Limb (tissue), 2 donors: ENCODE results near the gene CDK2.
A peak's percentile ranks its signal among the peaks of the same experiment; 100 is the strongest.

ENCODE experiments used
- DNase-seq, 2 donors: peaks; one replicate each; pipeline ENCODE4 v3.0.0-alpha.2; 2016; ENCODE audit errors: extremely low spot score in 2 of 2

CDK2 gene

GRCh38 chr12:55937981-55938380 lies 28.6 kb upstream of the CDK2 start:
- DNase-seq: no peak

DNA sequence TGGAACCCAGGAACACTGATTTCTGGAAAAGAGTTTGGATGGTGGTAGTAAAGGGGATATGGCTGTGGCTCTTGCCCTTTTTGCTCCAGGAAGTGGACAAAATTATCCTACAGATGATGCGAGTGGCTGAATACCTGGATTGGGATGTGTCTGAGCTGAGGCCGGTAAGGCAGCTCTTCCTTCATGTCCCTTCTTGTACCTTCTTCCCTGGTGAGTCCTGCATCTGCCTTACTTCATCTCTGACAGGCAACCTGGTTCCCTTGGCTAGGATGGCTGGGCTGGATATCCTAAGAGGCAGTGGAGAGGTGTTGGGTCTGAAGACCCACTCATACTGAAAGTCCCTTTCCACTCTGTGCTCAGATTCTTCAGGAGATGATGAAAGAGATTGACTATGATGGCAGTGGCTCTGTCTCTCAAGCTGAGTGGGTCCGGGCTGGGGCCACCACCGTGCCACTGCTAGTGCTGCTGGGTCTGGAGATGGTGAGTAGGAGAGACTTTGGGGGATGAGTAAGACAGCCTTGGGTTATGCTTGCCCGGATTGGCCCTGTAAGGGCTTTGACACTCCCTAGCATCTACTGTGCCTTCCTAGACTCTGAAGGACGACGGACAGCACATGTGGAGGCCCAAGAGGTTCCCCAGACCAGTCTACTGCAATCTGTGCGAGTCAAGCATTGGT lies 27.7 kb upstream of the CDK2 start:
- no peak for DNase-seq

GRCh38 chr12:55940065-55940732 lies 26.4 kb upstream of the CDK2 start:
- DNase-seq: peak; percentile 87 to 89

GRCh38 chr12:55942055-55942454 lies 24.6 kb upstream of the CDK2 start:
- no peak for DNase-seq

DNA sequence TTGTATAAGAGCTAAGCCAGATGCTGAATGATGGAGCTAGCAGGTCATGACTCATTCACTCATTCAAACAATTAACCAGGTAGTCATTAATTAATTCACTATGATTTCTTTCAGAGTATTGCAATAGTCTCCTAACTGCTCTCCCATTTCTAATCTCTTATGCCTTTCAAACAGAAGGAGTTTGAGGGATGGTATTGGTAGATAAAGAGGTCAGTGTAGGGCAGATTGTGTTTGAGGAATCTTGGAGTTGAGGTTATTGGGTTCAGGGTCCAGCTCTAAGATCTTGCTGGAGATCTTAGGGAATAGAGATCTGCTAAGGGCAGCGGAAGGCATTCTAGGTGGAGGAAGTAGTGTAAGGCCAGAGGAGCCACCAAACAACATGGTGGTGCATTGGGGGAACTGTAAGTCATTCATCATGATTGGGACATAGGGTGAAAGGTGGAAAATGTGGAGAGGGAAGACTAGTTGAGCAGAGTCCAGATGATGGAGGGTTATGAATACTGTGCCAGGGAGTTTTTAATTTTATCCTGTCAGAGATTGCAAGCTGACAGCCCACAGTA lies 24.0 kb upstream of the CDK2 start:
- no peak for DNase-seq

DNA sequence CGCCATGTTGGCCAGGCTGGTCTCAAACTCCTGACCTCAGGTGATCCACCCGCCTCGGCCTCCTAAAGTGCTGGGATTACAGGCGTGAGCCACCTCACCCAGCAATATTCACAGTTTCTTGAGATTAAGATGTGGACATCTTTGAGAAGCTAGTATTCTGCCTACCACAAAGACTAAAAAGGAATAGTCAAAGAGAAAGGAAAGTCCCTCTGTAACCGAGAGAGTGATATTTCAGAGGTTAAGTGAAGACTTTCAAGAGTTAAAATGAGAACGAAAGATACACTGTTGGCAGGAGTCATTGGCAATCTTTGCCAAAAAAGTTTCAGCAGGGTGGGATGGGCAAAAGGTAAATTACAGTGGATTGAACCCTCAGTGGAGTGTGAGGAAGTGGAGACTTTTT lies 20.1 kb upstream of the CDK2 start:
- no peak for DNase-seq

GRCh38 chr12:55955344-55955743 lies 11.3 kb upstream of the CDK2 start:
- no peak for DNase-seq

DNA sequence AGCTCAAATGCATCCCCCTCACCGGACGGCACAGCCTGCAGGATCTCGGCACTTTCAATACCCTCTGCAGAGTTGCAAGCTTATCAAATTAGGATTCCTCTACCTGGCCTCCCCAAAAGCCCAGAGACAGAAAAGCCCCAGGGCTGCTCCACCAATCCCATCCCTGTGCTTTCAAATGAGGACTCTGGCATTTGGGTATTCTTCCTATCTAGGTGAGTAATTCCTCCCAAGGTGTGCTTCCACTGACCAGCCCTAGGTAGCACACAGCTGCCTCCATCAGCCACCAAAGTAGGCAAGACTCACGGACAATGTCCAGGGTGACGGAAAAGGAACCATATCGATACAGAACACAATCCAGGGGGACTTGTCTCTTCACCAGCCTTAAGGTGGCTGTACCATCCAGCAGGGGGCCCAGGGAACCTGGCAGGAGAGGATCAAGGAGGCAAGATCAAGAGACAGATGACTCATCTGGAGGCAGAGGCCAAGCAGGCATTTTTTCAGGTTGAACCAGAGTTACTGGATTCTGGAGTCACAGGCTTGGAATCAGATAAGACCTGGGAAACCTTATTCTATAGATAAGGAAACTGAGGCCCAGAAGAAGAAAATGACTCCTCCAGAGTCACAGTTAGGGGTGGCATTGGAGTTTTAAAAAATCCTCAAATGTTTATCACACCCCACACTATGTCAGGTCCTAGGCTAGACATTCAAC lies 10.7 kb upstream of the CDK2 start:
- no peak for DNase-seq

- DNase-seq: no peak
Measured at GRCh38 chr12:55957106-55957859, 9.3 kb upstream of the CDK2 start.

DNA sequence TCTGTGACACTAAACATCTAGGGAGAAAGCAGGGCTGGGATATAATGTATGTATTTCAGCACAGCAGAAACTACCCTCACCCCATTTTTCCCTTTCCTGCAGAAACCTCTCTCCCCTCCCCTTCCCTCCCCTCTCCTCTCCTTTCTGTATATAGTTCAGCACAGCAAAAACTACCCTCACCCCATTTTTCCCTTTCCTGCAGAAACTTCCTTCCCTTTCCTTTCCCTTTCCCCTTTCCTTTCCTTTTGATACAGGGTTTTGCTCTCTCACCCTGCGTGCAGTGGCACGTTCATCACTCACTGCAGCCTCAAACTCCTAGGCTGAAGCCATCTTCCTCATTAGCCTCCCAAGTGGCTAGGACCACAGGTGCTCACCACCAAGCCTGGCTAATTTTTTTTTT lies 2.9 kb upstream of the CDK2 start:
- no peak for DNase-seq

DNA sequence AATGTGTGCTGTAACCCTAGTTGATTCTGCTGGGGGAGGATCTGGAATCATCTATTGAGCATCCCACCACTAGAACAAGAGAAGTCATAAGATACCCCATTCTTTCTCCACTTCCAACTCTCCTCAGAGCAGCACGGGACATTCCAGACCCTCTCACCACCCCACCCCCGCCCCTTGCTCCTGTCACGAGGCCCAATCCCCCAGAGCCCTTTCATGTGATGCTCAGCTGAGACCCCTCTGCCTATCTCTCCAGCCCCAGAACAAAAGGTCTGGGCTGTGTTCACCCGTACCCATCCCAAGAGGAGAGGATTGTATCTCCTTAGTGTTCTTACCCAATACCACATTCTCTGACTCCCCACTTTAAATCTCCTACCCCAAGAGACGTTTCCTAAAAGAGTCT lies 1.4 kb upstream of the CDK2 start:
- no peak for DNase-seq

GRCh38 chr12:55965941-55966407 lies 656 bp upstream of the CDK2 start, which contains the start of gene PMEL:
Gene PMEL, minus strand, starts transcription at chr12:55966042. Its CDS starts 31 bp downstream, at chr12:55966011.
- no peak for DNase-seq

- no peak for DNase-seq
Measured at GRCh38 chr12:55969356-55969755, 2.7 kb downstream of the CDK2 start.

DNA sequence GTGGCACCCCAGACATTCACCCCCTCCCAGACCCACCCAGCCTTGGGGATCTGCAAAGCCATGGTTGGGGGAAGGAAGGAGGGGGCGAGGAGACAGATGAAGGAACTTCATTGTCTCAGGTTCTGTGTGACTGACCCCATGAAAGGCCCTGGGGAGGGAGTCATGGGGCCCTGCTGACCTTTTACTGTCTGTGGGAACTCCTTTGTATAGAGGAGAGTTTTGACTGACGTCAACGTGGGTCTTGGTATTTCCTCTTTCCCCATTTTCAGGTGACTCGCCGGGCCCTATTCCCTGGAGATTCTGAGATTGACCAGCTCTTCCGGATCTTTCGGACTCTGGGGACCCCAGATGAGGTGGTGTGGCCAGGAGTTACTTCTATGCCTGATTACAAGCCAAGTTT lies 4.1 kb downstream of the CDK2 start:
- no peak for DNase-seq

DNA sequence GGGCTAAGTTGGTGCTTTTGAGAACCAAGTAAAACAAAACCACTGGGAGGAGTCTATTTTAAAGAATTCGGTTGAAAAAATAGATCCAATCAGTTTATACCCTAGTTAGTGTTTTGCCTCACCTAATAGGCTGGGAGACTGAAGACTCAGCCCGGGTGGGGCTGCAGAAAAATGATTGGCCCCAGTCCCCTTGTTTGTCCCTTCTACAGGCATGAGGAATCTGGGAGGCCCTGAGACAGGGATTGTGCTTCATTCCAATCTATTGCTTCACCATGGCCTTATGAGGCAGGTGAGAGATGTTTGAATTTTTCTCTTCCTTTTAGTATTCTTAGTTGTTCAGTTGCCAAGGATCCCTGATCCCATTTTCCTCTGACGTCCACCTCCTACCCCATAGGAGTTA lies 5.4 kb downstream of the CDK2 start:
- no peak for DNase-seq

DNA sequence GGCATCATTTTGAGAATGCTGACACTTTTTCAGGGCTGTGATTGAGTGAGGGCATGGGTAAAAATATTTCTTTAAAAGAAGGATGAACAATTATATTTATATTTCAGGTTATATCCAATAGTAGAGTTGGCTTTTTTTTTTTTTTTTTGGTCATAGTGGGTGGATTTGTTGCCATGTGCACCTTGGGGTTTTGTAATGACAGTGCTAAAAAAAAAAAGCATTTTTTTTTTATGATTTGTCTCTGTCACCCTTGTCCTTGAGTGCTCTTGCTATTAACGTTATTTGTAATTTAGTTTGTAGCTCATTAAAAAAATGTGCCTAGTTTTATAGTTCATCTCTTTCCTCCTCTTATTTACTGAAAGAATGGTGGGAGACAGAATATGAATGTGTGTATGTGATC lies 5.8 kb downstream of the CDK2 start:
- DNase-seq: no peak

DNA sequence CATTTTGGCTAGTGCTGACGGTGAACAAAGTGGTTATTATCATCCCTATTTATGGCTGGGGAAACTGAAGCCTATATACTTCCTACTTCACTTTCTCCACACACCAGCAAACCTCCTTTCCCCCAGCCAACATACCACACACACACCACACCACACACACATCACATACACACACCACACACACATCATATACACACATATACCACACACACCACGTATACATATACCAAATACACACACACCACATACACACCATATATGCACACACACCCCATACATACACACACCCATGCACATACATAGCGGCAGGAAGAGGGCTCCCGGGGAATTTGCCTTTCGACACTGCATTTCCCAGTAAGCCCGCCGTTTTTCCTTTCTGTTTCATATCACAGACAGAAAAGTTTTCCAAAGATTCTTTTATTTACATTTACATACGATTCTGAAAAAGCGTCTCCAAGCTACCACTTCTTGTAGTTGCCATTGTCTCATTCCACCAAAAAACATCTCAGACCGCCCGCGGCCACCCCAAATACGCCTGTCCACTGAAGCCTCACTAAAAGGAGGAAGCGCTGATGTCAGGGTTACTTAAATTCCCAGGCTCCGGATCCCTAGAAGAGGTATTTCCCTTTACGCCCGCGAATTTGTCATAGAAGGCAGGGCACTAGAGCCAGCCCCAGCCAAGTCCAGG lies 6.4 kb downstream of the CDK2 start:
- DNase-seq: peak; percentile 51 to 54

DNA sequence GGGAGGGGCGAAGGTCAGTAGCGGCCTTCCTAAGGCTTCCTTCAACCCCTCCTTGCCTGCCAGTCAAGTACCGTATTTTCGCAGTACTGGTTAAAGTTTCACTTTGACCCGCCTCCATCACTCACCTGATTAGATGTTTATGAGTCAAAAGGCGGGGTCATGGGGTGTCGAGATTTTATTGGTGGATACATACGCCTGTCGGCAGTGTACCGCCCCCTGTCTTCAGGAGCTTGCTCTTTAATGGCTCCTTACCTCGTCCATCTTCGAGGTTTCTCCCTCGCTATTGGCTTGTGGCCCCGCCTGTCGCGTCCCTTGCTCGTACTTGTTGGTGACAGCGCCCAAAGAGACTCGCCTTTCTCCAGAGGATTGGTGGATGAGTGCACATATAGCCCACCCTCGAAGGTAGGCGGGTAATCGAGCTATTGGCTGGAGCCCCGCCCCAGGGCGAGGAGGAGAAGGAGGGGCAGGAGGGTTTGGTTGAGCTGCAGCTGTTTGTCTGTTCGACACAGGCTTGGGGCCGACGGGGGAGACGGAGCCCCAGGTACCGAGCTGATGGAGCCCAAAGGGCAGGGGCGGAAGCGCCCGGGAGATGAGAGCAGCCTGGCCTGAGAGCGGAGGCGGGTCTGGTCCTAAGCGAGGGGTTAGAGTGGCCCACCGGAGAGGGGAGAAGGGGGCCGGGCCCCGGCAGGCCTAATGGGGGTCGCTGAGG lies 7.1 kb downstream of the CDK2 start, which contains the start of gene RAB5B:
Gene RAB5B, plus strand, starts transcription at position 480 of the 709 bp plus-strand sequence. CDS start 12,883 bp downstream, outside the sequence.
- peak; percentile 98 to 100 for DNase-seq

DNA sequence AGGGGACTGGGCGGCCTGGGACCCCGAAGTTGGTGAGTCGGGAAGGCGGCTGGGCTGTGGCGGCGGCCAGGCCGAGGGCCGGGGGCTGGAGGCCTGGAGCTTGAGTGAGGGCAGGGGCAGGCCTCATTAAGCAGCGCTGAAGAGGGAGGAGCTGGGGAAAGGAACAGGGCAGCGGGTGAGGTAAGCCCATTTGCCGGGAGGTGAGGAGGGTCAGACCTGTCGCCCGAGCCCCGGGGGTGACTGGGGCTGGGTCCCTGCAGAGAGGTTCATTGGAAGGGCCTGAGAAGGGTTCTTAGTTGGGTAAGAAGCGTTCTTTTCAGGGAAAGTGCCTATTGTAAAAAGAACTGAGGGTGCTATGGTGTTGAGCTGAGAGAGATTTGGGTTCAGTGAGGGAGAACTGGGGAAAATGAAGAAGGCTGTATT lies 7.7 kb downstream of the CDK2 start:
- peak in 1 of 2 donors; percentile 23 for DNase-seq

DNA sequence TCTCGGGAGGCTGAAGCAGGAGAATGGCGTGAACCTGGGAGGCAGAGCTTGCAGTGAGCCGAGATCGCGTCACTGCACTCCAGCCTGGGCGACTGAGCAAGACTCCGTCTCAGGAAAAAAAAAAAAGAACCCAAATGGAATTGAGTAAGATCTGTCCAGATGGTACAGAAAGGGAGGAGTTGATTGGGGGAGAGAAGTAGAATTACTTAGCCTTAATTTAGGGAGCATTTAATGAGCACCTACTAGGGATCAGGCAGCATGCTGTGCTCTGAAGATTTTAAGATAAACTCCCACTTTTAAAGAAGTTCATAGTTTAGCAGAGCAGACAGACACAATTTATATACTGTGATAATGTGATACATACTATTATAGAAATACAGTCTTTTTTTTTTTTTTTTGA lies 11.8 kb downstream of the CDK2 start:
- DNase-seq: no peak
